HUES64 (cell line): ENCODE measurements around the gene DUSP22. TPM values are rescaled to one million over a fixed set of nuclear protein-coding genes. Genes with fewer than 3 reads are reported as not detected.
"Not testable (repeated sequence)": the region's sequence is repeated elsewhere in the genome, so short reads cannot be mapped to it uniquely, and the experiment has no call there.

Experiments used
- H3K27ac ChIP-seq: 2 replicates; pipeline ENCODE4 v1.7.0; 2013; ENCODE audit warnings: low read depth, low read length, inconsistent platforms
- H3K27me3 ChIP-seq: 2 replicates; pipeline ENCODE4 v1.6.1; 2013; ENCODE audit warnings: mild to moderate bottlenecking, low read length; ENCODE audit not compliant: insufficient read depth
- H3K36me3 ChIP-seq: 2 replicates; pipeline ENCODE4 v1.6.1; 2013; ENCODE audit warnings: mild to moderate bottlenecking, low read length; ENCODE audit not compliant: insufficient read depth
- H3K4me1 ChIP-seq: 2 replicates; pipeline ENCODE4 v1.6.1; 2013; ENCODE audit warnings: mild to moderate bottlenecking, low read length, moderate library complexity; ENCODE audit not compliant: insufficient read depth
- H3K4me3 ChIP-seq: 2 replicates; pipeline ENCODE4 v1.5.1; 2013; ENCODE audit warnings: mild to moderate bottlenecking, low read length, moderate library complexity
- H3K9ac ChIP-seq: 2 replicates; pipeline ENCODE4 v1.6.1; 2013; ENCODE audit warnings: mild to moderate bottlenecking, low read depth, low read length
- H3K9me3 ChIP-seq: 2 replicates; pipeline ENCODE4 v1.6.1; 2013; ENCODE audit warnings: low read depth, low read length; ENCODE audit not compliant: insufficient read depth
- WGBS: fragments of 150-250, 120-280 bp; methylation state at CpG from one replicate; pipeline ENCODE4 v1.1.7; 2013; ENCODE audit warnings: missing lambda C conversion rate; 5-methylcytosine and 5-hydroxymethylcytosine counted together
- polyA plus RNA-seq, 2 experiments: library from polyadenylated mRNA; stranded (reverse); fragments of 50-300 nt; gene quantifications; one replicate each; pipeline ENCODE4 v1.2.3, GENCODE V29; 2013

Gene DUSP22
- polyA plus RNA-seq (2013, experiment 1 of 2), result 23.1 TPM
- 22.4 TPM for polyA plus RNA-seq (2013, experiment 2 of 2)

GRCh38 chr6:291697-292505 is at the start of gene DUSP22:
Gene DUSP22 (plus strand): TSS chr6:292487. CDS start chr6:292540, 53 bp downstream.
- H3K27me3 ChIP-seq, result 0 out of 2 replicates have a peak, but pooled peaks cover 7% of the 10 kb centered on the region
- peak within 1 kb of the TSS; percentile 78 for H3K4me3 ChIP-seq
- peak within 1 kb of the TSS; percentile 76 for H3K9ac ChIP-seq
- peaks cover 26% of the 10 kb centered on the region for H3K4me1 ChIP-seq
- peak within 1 kb of the TSS; percentile 78; the same call in 1 of the 2 replicates for H3K27ac ChIP-seq
- WGBS, result 36% methylated on average over 85 of the region's 85 CpGs
- H3K9me3 ChIP-seq, result peaks cover 10% of the 10 kb centered on the region; the same call in 1 of the 2 replicates
- no peaks in the 10 kb centered on the region for H3K36me3 ChIP-seq

GRCh38 chr6:246352-246751 is 45.9 kb upstream of the DUSP22 start:
- Histone ChIP-seq H3K36me3 (no peaks in the 10 kb centered on the region), H3K9me3 (no peaks in the 10 kb centered on the region), H3K4me1 (no peaks in the 10 kb centered on the region), H3K27ac (no peak overlapping the region), H3K27me3 (no peaks in the 10 kb centered on the region), H3K4me3 (no peak overlapping the region), H3K9ac (no peak overlapping the region)
- 89% methylated on average over 8 of the region's 8 CpGs for WGBS

- Histone ChIP-seq H3K4me1 (no peaks in the 10 kb centered on the region), H3K9ac (no peak overlapping the region), H3K36me3 (no peaks in the 10 kb centered on the region), H3K27me3 (no peaks in the 10 kb centered on the region), H3K27ac (no peak overlapping the region), H3K4me3 (no peak overlapping the region), H3K9me3 (no peaks in the 10 kb centered on the region)
- WGBS, result 98% methylated on average over 5 of the region's 5 CpGs
These were observed 44.9 kb upstream of the DUSP22 start for GRCh38 chr6:247351-247750.

- H3K9ac ChIP-seq, H3K27me3 ChIP-seq, H3K4me3 ChIP-seq, H3K27ac ChIP-seq, H3K36me3 ChIP-seq, H3K4me1 ChIP-seq, H3K9me3 ChIP-seq: not testable (repeated sequence)
- 91% methylated on average over 6 of the region's 6 CpGs for WGBS
These were observed 44.2 kb upstream of the DUSP22 start for GRCh38 chr6:248046-248445.

GRCh38 chr6:250676-251075 is 41.6 kb upstream of the DUSP22 start:
- H3K4me1 ChIP-seq, result no peaks in the 10 kb centered on the region
- H3K9me3 ChIP-seq, result no peaks in the 10 kb centered on the region
- H3K27me3 ChIP-seq, result no peaks in the 10 kb centered on the region

GRCh38 chr6:251920-252319 is 40.4 kb upstream of the DUSP22 start:
- Histone ChIP-seq H3K9ac (no peak overlapping the region), H3K27ac (no peak overlapping the region), H3K4me1 (no peaks in the 10 kb centered on the region), H3K36me3 (no peaks in the 10 kb centered on the region), H3K4me3 (no peak overlapping the region), H3K9me3 (no peaks in the 10 kb centered on the region), H3K27me3 (no peaks in the 10 kb centered on the region)
- 90% methylated on average over 2 of the region's 2 CpGs for WGBS

More at GRCh38 chr6:250676-251075, 41.6 kb upstream of the DUSP22 start:
- Histone ChIP-seq H3K36me3 (no peaks in the 10 kb centered on the region), H3K4me3 (no peak overlapping the region), H3K9ac (no peak overlapping the region), H3K27ac (no peak overlapping the region)

GRCh38 chr6:252775-253535 is 39.3 kb upstream of the DUSP22 start:
- no peak overlapping the region for H3K4me3 ChIP-seq
- H3K9me3 ChIP-seq, result no peaks in the 10 kb centered on the region; the same call in 1 of the 2 replicates
- WGBS, result 91% methylated on average over 8 of the region's 8 CpGs
- H3K4me1 ChIP-seq, result no peaks in the 10 kb centered on the region; the same call in 1 of the 2 replicates
- no peak overlapping the region for H3K27ac ChIP-seq
- H3K36me3 ChIP-seq, result no peaks in the 10 kb centered on the region
- no peaks in the 10 kb centered on the region for H3K27me3 ChIP-seq
- no peak overlapping the region for H3K9ac ChIP-seq

- Histone ChIP-seq H3K27ac (no peak overlapping the region), H3K36me3 (no peaks in the 10 kb centered on the region), H3K27me3 (no peaks in the 10 kb centered on the region), H3K4me3 (no peak overlapping the region), H3K9me3 (peaks cover 5% of the 10 kb centered on the region; the same call in 1 of the 2 replicates), H3K9ac (no peak overlapping the region), H3K4me1 (no peaks in the 10 kb centered on the region; the same call in 1 of the 2 replicates)
- WGBS, result 93% methylated on average over 8 of the region's 8 CpGs
These were observed 38.3 kb upstream of the DUSP22 start for GRCh38 chr6:254016-254415.

- H3K27ac ChIP-seq, result no peak overlapping the region
- no peaks in the 10 kb centered on the region; the same call in 1 of the 2 replicates for H3K4me1 ChIP-seq
- no peaks in the 10 kb centered on the region for H3K36me3 ChIP-seq
- H3K9me3 ChIP-seq, result peaks cover 9% of the 10 kb centered on the region; the same call in 1 of the 2 replicates
- WGBS, result 86% methylated on average over 9 of the region's 9 CpGs
- H3K9ac ChIP-seq, result no peak overlapping the region
- H3K27me3 ChIP-seq, result no peaks in the 10 kb centered on the region
- no peak overlapping the region for H3K4me3 ChIP-seq
These were observed 37.1 kb upstream of the DUSP22 start for GRCh38 chr6:255041-255750.

GRCh38 chr6:255751-256083 is 36.6 kb upstream of the DUSP22 start:
- Histone ChIP-seq H3K9ac (no peak overlapping the region), H3K36me3 (no peaks in the 10 kb centered on the region), H3K4me1 (no peaks in the 10 kb centered on the region; the same call in 1 of the 2 replicates), H3K27me3 (no peaks in the 10 kb centered on the region), H3K27ac (no peak overlapping the region), H3K9me3 (peaks cover 9% of the 10 kb centered on the region; the same call in 1 of the 2 replicates), H3K4me3 (no peak overlapping the region)
- 94% methylated on average over 8 of the region's 8 CpGs for WGBS

- Histone ChIP-seq H3K27me3 (no peaks in the 10 kb centered on the region), H3K4me3 (no peak overlapping the region), H3K9ac (no peak overlapping the region), H3K4me1 (no peaks in the 10 kb centered on the region; the same call in 1 of the 2 replicates), H3K27ac (no peak overlapping the region), H3K36me3 (no peaks in the 10 kb centered on the region), H3K9me3 (peaks cover 10% of the 10 kb centered on the region; the same call in 1 of the 2 replicates)
- WGBS, result 95% methylated on average over 9 of the region's 9 CpGs
These were observed 36.1 kb upstream of the DUSP22 start for GRCh38 chr6:256169-256568.
